AG09319 (cell line): ENCODE measurements around the gene TOX2.

Experiments used
- DNase-seq: peaks from one replicate; pipeline ENCODE4 v3.0.0-alpha.2; 2010; ENCODE audit warnings: low read depth; ENCODE audit errors: extremely low read depth
- CTCF ChIP-seq: IDR thresholded peaks from 2 replicates; pipeline ENCODE4 v1.5.1; 2011; ENCODE audit warnings: low read depth, mild to moderate bottlenecking, inconsistent platforms, low read length, moderate library complexity

TOX2 gene

GRCh38 chr20:43947316-43947710 lies 32.7 kb downstream of the TOX2 start:
- no peak for TF ChIP-seq CTCF
- no peak for DNase-seq

GRCh38 chr20:43948455-43948854 lies 33.8 kb downstream of the TOX2 start:
- no peak for TF ChIP-seq CTCF
- no peak for DNase-seq

- no peak for DNase-seq
- TF ChIP-seq CTCF = no peak
Observed at GRCh38 chr20:43949248-43949647, 34.6 kb downstream of the TOX2 start.

GRCh38 chr20:43949741-43950618 lies 35.3 kb downstream of the TOX2 start:
- no peak for DNase-seq
- TF ChIP-seq CTCF = no peak

- no peak for DNase-seq
- TF ChIP-seq CTCF = no peak
Observed at GRCh38 chr20:43953919-43954592, 39.4 kb downstream of the TOX2 start.

- DNase-seq = no peak
- TF ChIP-seq CTCF = no peak
Observed at GRCh38 chr20:43954704-43955061, 40.0 kb downstream of the TOX2 start.

GRCh38 chr20:43955062-43955749 lies 40.6 kb downstream of the TOX2 start:
- peak; percentile 87 for DNase-seq
- no peak for TF ChIP-seq CTCF
